GM11168 (cell line): ENCODE data around the gene ZBTB4.

Source experiments
- in situ Hi-C: fragments of 300-500 bp; cut with MboI; formaldehyde crosslinking; loops from one replicate; pipeline ENCODE4 v1.12.0; 2022; ENCODE audit warnings: low sequenced_read_pairs; ENCODE audit not compliant: unreplicated experiment

ZBTB4 gene

GRCh38 chr17:7479213-7480088 lies at the start of gene ZBTB4:
Gene ZBTB4 (minus strand): TSS chr17:7479631. CDS start chr17:7466801, 12,830 bp downstream.
- in situ Hi-C loops: no loop called here

DNA sequence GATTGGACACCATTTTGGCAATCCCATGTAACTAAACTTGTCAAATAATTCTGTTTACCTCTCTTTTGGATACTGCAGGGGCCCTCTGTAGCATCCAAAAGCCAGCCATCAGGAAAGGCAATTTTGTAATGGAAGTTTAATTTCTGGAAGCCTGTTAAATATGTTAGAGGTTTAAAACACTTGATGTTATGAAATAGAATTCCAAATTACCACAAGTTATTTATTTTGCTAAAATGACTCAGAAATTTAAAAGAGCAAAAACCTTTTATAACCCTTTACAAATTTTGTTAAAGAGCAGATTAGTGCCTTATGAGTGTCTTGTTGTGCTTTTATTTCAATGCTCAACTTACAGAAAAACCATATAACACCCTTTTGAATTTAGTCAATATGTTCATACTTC lies 49.4 kb upstream of the ZBTB4 start:
- in situ Hi-C loops: no loop called here

DNA sequence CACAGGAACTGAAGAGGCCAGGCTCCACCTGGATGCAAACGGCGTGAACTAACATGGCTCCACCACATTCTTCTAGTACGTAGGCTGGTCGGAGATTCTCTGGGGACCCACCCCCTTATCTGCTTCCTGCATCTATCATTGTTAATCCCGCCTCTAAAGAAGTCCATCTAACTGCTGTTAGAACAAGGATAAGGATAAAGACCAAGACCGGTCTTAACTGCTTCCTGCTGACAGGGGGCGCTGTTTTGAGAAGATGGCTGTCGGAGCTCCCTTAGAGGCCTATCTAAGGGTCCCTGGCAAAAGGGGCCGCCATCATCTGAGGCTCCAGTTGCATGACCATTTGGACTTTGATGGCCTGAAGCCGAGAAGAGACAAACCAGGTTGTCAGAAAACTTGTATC lies 43.6 kb upstream of the ZBTB4 start:
- in situ Hi-C loops: no loop called here

DNA sequence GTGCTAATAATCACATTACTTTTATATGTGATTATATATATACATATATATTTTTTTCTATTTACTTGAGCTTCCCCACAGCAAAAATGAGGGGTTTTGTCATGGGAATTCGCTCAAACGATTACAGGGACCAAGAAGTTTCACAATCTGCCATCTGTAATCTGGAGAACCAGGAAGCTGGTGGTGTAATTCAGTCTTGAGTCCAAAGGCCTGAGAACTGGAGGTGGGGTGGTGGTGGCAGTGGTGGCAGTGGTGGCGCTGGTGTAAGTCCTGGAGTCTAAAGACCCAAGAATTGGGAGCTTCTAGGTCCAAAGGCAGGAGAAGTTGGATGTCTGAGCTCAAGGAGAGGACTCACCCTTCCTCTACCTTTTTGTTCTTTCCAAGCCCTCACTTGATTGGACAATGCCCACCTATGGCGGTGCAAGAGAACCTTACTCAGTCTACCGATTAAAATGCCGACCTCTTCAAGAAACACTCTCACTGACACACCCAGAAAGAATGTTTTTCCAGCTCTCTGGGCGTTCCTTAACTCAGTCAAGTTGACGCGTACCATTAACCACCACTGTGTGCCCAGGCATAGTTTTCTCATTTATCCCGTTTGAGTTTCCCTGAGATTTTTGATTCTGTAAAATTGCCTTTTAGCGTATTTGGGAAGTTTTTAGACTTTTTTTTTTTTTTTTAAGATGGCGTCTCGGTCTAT lies 36.6 kb upstream of the ZBTB4 start:
- in situ Hi-C loops: no loop called here

- in situ Hi-C loops: no loop called here
These were observed 34.5 kb upstream of the ZBTB4 start for GRCh38 chr17:7513850-7514419.

- in situ Hi-C loops: no loop called here
These were observed 33.6 kb upstream of the ZBTB4 start for GRCh38 chr17:7512824-7513540.

DNA sequence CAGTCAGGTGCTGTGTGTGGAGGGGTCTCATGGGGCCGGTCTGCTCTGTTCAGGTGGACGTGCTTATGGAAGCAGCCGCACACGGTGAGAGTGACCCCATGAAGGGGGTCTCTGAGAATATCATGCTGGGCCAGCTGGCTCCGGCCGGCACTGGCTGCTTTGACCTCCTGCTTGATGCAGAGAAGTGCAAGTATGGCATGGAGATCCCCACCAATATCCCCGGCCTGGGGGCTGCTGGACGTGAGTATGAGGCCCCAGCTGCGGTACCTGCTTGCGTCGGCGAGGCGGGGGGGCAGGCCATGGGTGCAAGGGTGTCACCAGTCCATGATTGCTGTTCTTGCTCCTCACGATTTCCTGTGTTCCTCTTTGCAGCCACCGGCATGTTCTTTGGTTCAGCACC lies 32.7 kb upstream of the ZBTB4 start:
- in situ Hi-C loops: no loop called here

DNA sequence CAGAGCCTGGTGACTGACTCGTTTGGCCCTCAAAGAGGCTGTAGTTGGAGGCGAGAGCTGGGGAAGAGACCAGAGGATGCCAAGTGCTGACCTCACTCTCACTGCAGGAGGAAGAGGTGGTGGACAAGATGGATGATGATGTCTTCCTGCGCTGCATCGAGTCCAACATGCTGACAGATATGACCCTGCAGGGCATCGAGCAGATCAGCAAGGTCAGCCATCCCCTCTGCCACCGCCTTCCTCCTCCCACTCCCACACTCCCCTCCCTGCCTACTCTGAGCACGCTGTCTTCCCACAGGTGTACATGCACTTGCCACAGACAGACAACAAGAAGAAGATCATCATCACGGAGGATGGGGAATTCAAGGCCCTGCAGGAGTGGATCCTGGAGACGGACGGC lies 31.7 kb upstream of the ZBTB4 start:
- in situ Hi-C loops: no loop called here

GRCh38 chr17:7509937-7510336 lies 30.5 kb upstream of the ZBTB4 start:
- in situ Hi-C loops: loop anchor here (5.0 kb wide), 1 partner anchor 32 kb away; no protein-coding TSS in a partner anchor

- in situ Hi-C loops: loop anchor here (5.0 kb wide), 1 partner anchor 33 kb away; no protein-coding TSS in a partner anchor
These were observed 29.4 kb upstream of the ZBTB4 start for GRCh38 chr17:7508846-7509245.

- in situ Hi-C loops: loop anchor here (5.0 kb wide), 1 partner anchor 34 kb away; no protein-coding TSS in a partner anchor
These were observed 28.7 kb upstream of the ZBTB4 start for GRCh38 chr17:7508145-7508544.

DNA sequence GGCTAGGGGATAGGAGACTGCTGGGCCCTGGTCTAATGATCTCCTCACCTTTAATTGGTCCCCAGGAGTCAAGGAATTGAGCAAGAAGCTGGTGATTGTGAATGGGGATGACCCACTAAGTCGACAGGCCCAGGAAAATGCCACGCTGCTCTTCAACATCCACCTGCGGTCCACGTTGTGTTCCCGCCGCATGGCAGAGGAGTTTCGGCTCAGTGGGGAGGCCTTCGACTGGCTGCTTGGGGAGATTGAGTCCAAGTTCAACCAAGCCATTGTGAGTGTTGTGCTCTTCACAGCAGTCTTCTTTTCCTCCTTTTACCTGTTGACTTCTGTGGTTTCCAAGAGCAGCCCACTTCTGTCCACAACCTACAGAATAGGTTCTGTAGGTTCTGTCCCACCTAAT lies 24.1 kb upstream of the ZBTB4 start:
- in situ Hi-C loops: no loop called here

DNA sequence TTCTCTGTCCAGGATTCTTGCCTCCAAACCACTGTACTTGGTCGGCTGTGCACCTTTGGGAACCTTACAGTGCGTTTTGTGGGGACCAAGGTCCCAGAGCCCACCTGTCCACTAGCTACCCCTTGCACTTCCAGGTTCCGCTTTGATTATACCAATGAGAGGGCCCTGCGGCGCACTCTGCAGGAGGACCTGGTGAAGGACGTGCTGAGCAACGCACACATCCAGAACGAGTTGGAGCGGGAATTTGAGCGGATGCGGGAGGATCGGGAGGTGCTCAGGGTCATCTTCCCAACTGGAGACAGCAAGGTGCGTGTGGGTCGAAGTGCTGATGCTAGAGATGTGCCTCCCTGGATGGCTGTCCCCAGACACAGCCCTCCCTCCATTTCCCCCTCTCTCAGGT lies 23.6 kb upstream of the ZBTB4 start:
- in situ Hi-C loops: no loop called here

- in situ Hi-C loops: no loop called here
These were observed 22.9 kb upstream of the ZBTB4 start for GRCh38 chr17:7502171-7502847.

GRCh38 chr17:7501729-7502128 lies 22.3 kb upstream of the ZBTB4 start:
- in situ Hi-C loops: no loop called here

DNA sequence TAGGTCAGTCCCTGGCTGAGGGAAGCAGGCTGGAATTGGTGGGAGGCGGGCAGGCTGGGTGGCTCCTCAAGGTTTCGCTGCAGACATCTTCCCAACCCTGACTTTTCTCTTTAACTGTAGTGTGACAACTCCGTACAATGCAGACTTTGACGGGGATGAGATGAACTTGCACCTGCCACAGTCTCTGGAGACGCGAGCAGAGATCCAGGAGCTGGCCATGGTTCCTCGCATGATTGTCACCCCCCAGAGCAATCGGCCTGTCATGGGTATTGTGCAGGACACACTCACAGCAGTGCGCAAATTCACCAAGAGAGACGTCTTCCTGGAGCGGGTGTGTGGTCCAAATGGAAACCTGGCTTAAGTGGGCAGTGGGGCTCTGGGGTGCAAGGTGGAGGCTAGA lies 19.7 kb upstream of the ZBTB4 start:
- in situ Hi-C loops: no loop called here

DNA sequence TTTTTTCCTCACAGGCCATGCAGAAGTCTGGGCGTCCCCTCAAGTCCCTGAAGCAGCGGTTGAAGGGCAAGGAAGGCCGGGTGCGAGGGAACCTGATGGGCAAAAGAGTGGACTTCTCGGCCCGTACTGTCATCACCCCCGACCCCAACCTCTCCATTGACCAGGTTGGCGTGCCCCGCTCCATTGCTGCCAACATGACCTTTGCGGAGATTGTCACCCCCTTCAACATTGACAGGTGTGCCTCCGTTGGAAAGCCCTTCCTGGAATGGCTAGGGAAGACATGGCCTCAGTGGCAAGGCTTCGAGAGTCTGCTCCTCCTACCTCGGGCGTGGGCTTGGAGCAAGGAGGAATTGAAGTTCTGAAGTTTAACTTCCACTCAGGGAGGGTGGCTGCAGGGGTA lies 18.2 kb upstream of the ZBTB4 start:
- in situ Hi-C loops: no loop called here

GRCh38 chr17:7497228-7497627 lies 17.8 kb upstream of the ZBTB4 start:
- in situ Hi-C loops: no loop called here

- in situ Hi-C loops: no loop called here
These were observed 17.2 kb upstream of the ZBTB4 start for GRCh38 chr17:7496470-7497183.
